Effector memory CD8-positive, alpha-beta T cell (primary cell): ENCODE measurements around the gene TMEM63C.

Source experiments
- ATAC-seq: fragments of 150-1000 bp; cut with Tn5 transposase; replicated peaks from 2 replicates; pipeline ENCODE4 v1.10.0; 2021; ENCODE audit warnings: mild to moderate bottlenecking, moderate library complexity
- DNase-seq, 3 experiments: peaks; one replicate each; pipeline ENCODE4 v3.0.0; 2021
- H3K27ac Mint-ChIP-seq, 2 donors: one replicate each; pipeline ENCODE4 v1.8.0; 2022; ENCODE audit warnings: mild to moderate bottlenecking in 2 of 2, mixed read lengths in 2 of 2, moderate library complexity in 2 of 2
- H3K27me3 Mint-ChIP-seq, 2 donors: one replicate each; pipeline ENCODE4 v1.8.0; 2022; ENCODE audit warnings: mixed read lengths in 2 of 2
- H3K36me3 Mint-ChIP-seq: one replicate; pipeline ENCODE4 v1.8.0; 2022; ENCODE audit warnings: mild to moderate bottlenecking, moderate library complexity, mixed read lengths; ENCODE audit not compliant: insufficient read depth
- H3K4me1 Mint-ChIP-seq, 2 donors: one replicate each; pipeline ENCODE4 v1.8.0; 2022; ENCODE audit warnings: low read depth in 2 of 2, mixed read lengths in 2 of 2
- H3K4me3 Mint-ChIP-seq, 2 donors: one replicate each; pipeline ENCODE4 v1.8.0; 2022; ENCODE audit warnings: mild to moderate bottlenecking in 2 of 2, mixed read lengths in 2 of 2, moderate library complexity in 2 of 2
- H3K9me3 Mint-ChIP-seq, 2 donors: one replicate each; pipeline ENCODE4 v1.8.0; 2022; ENCODE audit warnings: mixed read lengths in 2 of 2

TMEM63C gene

GRCh38 chr14:77305696-77306095 lies 124.1 kb downstream of the TMEM63C start:
- Mint-ChIP-seq H3K27ac (no peak overlapping the region), H3K4me1 (peaks cover 3 to 4% of the 10 kb centered on the region in 2 donors), H3K36me3 (peaks cover 2% of the 10 kb centered on the region), H3K27me3 (no peaks in the 10 kb centered on the region), H3K4me3 (no peak overlapping the region), H3K9me3 (no peaks in the 10 kb centered on the region)
- no peak for DNase-seq
- no peak for ATAC-seq

DNA sequence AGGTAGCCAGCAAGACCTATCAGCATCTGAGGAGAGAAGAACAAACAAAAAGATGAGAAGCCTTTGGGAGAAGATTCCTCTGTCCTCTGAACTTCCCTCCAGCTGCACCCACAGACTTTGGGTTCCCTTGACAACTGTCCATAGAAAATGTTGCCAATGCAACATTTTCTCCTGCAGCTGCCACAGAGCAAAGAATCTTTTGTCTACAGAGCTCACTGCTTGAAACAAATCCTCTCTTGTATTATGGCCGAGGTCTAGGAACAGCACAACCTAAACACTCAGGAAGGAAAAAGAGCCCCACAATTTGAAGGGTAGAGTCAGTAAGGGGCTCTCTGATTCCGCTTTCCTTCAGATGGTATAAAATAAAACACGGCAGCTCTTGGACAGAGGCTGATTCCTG lies 124.8 kb downstream of the TMEM63C start:
- no peak for DNase-seq
- no peaks in the 10 kb centered on the region for H3K27me3 Mint-ChIP-seq
- ATAC-seq = no peak
- no peak overlapping the region for H3K27ac Mint-ChIP-seq
- H3K36me3 Mint-ChIP-seq = peaks cover 2% of the 10 kb centered on the region
- no peak overlapping the region for H3K4me3 Mint-ChIP-seq
- no peaks in the 10 kb centered on the region for H3K9me3 Mint-ChIP-seq
- peaks cover 3 to 4% of the 10 kb centered on the region in 2 donors for H3K4me1 Mint-ChIP-seq

GRCh38 chr14:77306851-77307496 lies 125.4 kb downstream of the TMEM63C start:
- H3K27ac Mint-ChIP-seq = no peak overlapping the region
- ATAC-seq (no peak), DNase-seq (no peak)
- H3K9me3 Mint-ChIP-seq = no peaks in the 10 kb centered on the region
- H3K4me3 Mint-ChIP-seq = no peak overlapping the region
- H3K4me1 Mint-ChIP-seq = peaks cover 3 to 4% of the 10 kb centered on the region in 2 donors
- no peaks in the 10 kb centered on the region for H3K27me3 Mint-ChIP-seq
- H3K36me3 Mint-ChIP-seq = peaks cover 2% of the 10 kb centered on the region
